Panc1 (cell line): ENCODE results near the gene B4GALT3. TPM values are rescaled to one million over a fixed set of nuclear protein-coding genes. Genes with fewer than 3 reads are reported as not detected.

Experiments used
- ATAC-seq: fragments of 200-7000 bp; cut with Tn5 transposase; 2 replicates; pipeline ENCODE4 v1.9.1; 2020; ENCODE audit warnings: mild to moderate bottlenecking, moderate library complexity
- BruUV-seq: library from RNA; stranded (reverse); fragments of 400-500 nt; replicated peaks from 2 replicates; lab custom pipeline; 2021; lab: Mats Ljungman, UMichigan
- CTCF ChIA-PET: fragments of 300-600 bp; sonication (Branson Sonifier 250); formaldehyde crosslinking; loops from one replicate; lab custom pipeline; 2022; ENCODE audit warnings: antibody characterized with exemption; lab: Charles Lee
- POLR2A ChIA-PET: fragments of 300-600 bp; sonication (Branson Sonifier 250); formaldehyde crosslinking; loops from one replicate; lab custom pipeline; 2022; ENCODE audit warnings: antibody characterized with exemption; lab: Charles Lee
- DNase-seq: peaks from one replicate; pipeline ENCODE4 v3.0.0-alpha.2; 2010; ENCODE audit warnings: low read depth, low spot score
- H3K27ac ChIP-seq: 2 replicates; pipeline ENCODE4 v1.5.1; 2011; ENCODE audit warnings: mild to moderate bottlenecking, low read length, inconsistent platforms
- H3K27me3 ChIP-seq: fragments of 200-500 bp; sonication (Bioruptor generic); 2 replicates; pipeline ENCODE4 v1.6.0; 2014; ENCODE audit warnings: low read length, inconsistent platforms; ENCODE audit not compliant: control insufficient read depth, insufficient read depth
- H3K36me3 ChIP-seq: fragments of 200-500 bp; sonication (Bioruptor generic); 2 replicates; pipeline ENCODE4 v1.5.1; 2014; ENCODE audit warnings: inconsistent platforms, mild to moderate bottlenecking, low read length, moderate library complexity; ENCODE audit not compliant: control insufficient read depth, insufficient read depth
- H3K4me1 ChIP-seq: 2 replicates; pipeline ENCODE4 v1.5.1; 2011; ENCODE audit warnings: inconsistent platforms, mild to moderate bottlenecking, low read length, moderate library complexity; ENCODE audit not compliant: control insufficient read depth, insufficient read depth
- H3K4me3 ChIP-seq, 2 experiments: 2 replicates each; pipeline ENCODE4 v1.5.1; 2011 to 2012; ENCODE audit warnings: low read depth in 2 of 2, low read length in 2 of 2, mild to moderate bottlenecking in 2 of 2, inconsistent platforms in 1 of 2, moderate library complexity in 1 of 2
- H3K9me3 ChIP-seq: fragments of 200-500 bp; sonication (Bioruptor generic); 2 replicates; pipeline ENCODE4 v1.5.1; 2014; ENCODE audit warnings: low read depth, mild to moderate bottlenecking, inconsistent platforms, low read length, moderate library complexity; ENCODE audit not compliant: control insufficient read depth, insufficient read depth
- POLR2AphosphoS5 ChIP-seq: IDR thresholded peaks from 2 replicates; pipeline ENCODE4 v1.6.1; 2012; ENCODE audit warnings: mild to moderate bottlenecking, low read depth, low read length, moderate library complexity
- REST ChIP-seq, 2 experiments: IDR thresholded peaks; 2 replicates each; pipeline ENCODE4 v1.6.1; 2011 to 2012; ENCODE audit warnings: low read depth in 2 of 2, control low read depth in 1 of 2, low read length in 1 of 2, mild to moderate bottlenecking in 1 of 2, moderate library complexity in 1 of 2; ENCODE audit not compliant: insufficient read depth in 1 of 2
- SIN3A ChIP-seq: IDR thresholded peaks from 2 replicates; pipeline ENCODE4 v1.6.1; 2012; ENCODE audit warnings: low read depth, mild to moderate bottlenecking, low read length, moderate library complexity, borderline replicate concordance; ENCODE audit not compliant: insufficient read depth
- TCF7L2 ChIP-seq: IDR thresholded peaks from 2 replicates; pipeline ENCODE4 v1.6.1; 2011; ENCODE audit warnings: mild to moderate bottlenecking, low read depth, low read length, inconsistent platforms
- in situ Hi-C: cut with HindIII; loops from 2 replicates; pipeline ENCODE4 v1.10.0; 2016; ENCODE audit warnings: low sequenced_read_pairs, low pct_unique_long_range_greater_than_20kb
- intact Hi-C: fragments of 100-400 bp; cut with micrococcal nuclease; formaldehyde crosslinking; loops from one replicate; pipeline ENCODE4 v1.10.0; 2022; ENCODE audit not compliant: unreplicated experiment
- total RNA-seq: library from RNA; stranded (reverse); gene quantifications from one replicate; pipeline ENCODE4 v1.2.1, GENCODE V29; 2021; ENCODE audit not compliant: unreplicated experiment
- TF ChIP-seq, protein P1 (sequence below): fragments of 450-650 bp; IDR thresholded peaks from 2 replicates; pipeline ENCODE4 v1.5.1; 2017; ENCODE audit warnings: mild to moderate bottlenecking

Gene B4GALT3
- total RNA-seq, 1 experiment from 2014 or later, result 28.6 TPM

- TF ChIP-seq POLR2AphosphoS5, result no peak
- TF ChIP-seq SIN3A, result no peak
- TF ChIP-seq TCF7L2, result no peak
- TF ChIP-seq, protein P1, sequence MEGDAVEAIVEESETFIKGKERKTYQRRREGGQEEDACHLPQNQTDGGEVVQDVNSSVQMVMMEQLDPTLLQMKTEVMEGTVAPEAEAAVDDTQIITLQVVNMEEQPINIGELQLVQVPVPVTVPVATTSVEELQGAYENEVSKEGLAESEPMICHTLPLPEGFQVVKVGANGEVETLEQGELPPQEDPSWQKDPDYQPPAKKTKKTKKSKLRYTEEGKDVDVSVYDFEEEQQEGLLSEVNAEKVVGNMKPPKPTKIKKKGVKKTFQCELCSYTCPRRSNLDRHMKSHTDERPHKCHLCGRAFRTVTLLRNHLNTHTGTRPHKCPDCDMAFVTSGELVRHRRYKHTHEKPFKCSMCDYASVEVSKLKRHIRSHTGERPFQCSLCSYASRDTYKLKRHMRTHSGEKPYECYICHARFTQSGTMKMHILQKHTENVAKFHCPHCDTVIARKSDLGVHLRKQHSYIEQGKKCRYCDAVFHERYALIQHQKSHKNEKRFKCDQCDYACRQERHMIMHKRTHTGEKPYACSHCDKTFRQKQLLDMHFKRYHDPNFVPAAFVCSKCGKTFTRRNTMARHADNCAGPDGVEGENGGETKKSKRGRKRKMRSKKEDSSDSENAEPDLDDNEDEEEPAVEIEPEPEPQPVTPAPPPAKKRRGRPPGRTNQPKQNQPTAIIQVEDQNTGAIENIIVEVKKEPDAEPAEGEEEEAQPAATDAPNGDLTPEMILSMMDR, result no peak
- TF ChIP-seq REST (IDR thresholded peaks at IDR 0.05; ENCODE audit: insufficient read depth in 1 of 2, low read depth in 2 of 2, low read length in 1 of 2), result no peak
- no peak for DNase-seq
- Histone ChIP-seq H3K4me3 (no peak overlapping the region), H3K27ac (no peak overlapping the region), H3K36me3 (peaks cover 26% of the 10 kb centered on the region), H3K27me3 (no peaks in the 10 kb centered on the region), H3K9me3 (no peaks in the 10 kb centered on the region), H3K4me1 (peaks cover 2% of the 10 kb centered on the region)
- in situ Hi-C loops, result loop anchor here (25.0 kb wide), 1 partner anchor 181 kb away; no protein-coding TSS in a partner anchor
- intact Hi-C loops, result no loop called here
- ChIA-PET CTCF (no interaction called here), POLR2A (interaction anchor here (0.6 to 1.0 kb wide), 2 partner anchors 19 to 167 kb away, joined by 5 to 10 read pairs; partner anchors contain the start of gene TOMM40L)
- ATAC-seq, result no peak
- BruUV-seq, result no TSS peak
Observed at GRCh38 chr1:161206411-161207140, 29.3 kb upstream of the B4GALT3 start.

DNA sequence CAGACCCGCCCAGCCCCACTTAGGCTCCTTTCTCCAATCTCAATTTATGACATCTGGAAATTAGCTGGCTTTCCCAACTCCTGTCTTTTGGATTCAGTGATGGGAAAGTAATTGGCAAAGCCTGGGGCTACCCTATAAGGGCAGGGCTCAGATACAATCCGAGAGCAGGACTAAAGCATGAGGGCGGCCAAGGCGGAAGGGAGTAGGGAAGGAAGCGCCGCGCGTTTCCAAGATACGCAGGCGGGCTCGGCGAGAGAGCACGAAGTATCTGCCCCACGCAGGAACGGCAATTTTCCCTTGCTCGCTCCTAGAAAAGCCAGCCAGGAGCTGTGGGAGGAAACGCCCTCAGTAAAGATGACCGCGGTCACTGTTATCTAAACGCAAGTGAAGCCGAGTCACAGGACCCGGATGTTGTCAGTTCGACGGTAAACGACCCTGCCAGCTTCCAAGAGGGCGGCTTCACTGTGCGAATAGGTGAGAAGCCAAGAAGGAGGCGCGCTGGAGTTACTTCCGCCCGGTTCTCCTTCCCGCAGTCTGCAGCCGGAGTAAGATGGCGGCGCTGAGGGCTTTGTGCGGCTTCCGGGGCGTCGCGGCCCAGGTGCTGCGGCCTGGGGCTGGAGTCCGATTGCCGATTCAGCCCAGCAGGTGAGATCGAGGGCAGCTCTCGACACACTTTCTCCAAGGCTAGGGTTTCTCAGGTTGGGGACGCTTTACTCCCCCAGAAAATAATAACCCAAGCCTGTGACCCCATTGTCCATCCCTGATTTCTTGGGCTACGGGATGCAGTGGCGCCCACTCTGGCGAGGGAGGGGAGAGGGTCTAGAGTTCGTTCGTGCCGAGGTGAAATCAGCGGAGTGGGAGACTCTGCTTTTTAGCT, 24.8 kb upstream of the B4GALT3 start, which contains the start of gene NDUFS2:
Gene NDUFS2, plus strand, starts transcription at position 532 of the 877 bp plus-strand sequence. Its CDS starts 19 bp downstream, at position 551.
- TSS peak; percentile 87 for BruUV-seq

More for the DNA sequence above, 24.8 kb upstream of the B4GALT3 start, which contains the start of gene NDUFS2:
- peak; percentile 97 for ATAC-seq
- ChIA-PET CTCF (interaction anchor here (0.5 to 1.0 kb wide), 5 partner anchors 28 to 180 kb away, joined by 3 read pairs; no protein-coding TSS in a partner anchor), POLR2A (interaction anchor here (0.6 to 2.0 kb wide), 4 partner anchors 17 to 142 kb away, joined by 3 to 11 read pairs (median 3); partner anchors contain the start of gene TOMM40L)
- peak; percentile 89 for DNase-seq
- no peaks in the 10 kb centered on the region for H3K9me3 ChIP-seq
- peak within 1 kb of the TSS; percentile 72 to 98 for H3K4me3 ChIP-seq
- H3K27me3 ChIP-seq, result no peaks in the 10 kb centered on the region
- in situ Hi-C loops (loop anchor here (25.0 kb wide), 1 partner anchor 185 kb away; no protein-coding TSS in a partner anchor), intact Hi-C loops (no loop called here)
- TF ChIP-seq, protein P1, result no peak
- TF ChIP-seq REST (IDR thresholded peaks at IDR 0.05; ENCODE audit: insufficient read depth in 1 of 2, low read depth in 2 of 2, low read length in 1 of 2) (no peak; a peak in 1 of 4 replicates), POLR2AphosphoS5 (peak; percentile 86), SIN3A (0 out of 2 replicates have a peak, but pooled peaks have one; percentile 31)
- peaks cover 38% of the 10 kb centered on the region for H3K4me1 ChIP-seq
- H3K27ac ChIP-seq, result peak within 1 kb of the TSS; percentile 96
- peaks cover 8% of the 10 kb centered on the region for H3K36me3 ChIP-seq
